ENCODE measurements around the gene IL23A. TPM values are rescaled to one million over a fixed set of nuclear protein-coding genes. Genes with fewer than 3 reads are reported as not detected.

Gene IL23A
- total and polyA plus RNA-seq, 2 of the 13 experiments (the other 11 are each of a cell fraction or from before 2014, with no cell fraction given), result 0.33 to 0.35 TPM

DNA sequence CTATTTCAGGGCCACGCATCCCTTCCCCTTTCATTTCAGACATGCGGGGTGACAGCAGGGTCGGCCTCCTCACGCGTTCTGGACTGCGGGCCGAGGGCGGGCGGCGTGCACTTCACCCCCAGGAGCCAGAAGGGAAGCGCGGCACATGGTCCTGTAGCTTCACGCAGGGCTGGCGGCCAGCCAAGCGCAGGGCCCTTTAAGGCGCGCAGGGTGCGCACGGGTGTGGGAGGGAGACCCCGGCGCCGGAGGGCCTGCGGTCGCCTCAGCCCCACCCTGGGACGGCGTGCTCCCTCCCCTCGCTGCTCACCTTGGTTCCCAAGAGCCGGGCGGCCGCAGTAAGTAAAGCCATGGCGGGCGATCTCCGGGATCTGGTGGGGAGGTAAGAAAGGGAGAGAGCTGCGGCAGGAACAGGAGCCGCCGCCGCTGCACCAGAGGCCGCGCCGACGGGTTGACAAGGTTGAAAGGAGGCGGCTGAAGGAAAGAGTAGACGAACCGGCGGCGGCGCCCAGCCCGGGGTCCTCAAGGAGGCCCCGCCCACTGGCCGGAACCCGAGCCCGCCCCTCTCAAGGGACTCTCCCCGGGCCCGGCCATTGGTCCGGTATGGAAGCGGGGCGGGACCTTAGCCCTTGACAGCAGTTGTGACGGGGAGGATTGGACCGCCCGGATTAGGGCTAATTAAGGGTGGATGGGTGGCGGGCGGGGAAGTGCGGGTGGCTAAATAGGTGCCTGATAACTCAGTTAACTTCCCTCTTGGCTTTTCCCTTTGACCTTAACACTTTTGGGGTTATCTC is 38.6 kb upstream of the IL23A start, which contains the start of gene CS (continued):
- TF ChIP-seq AHDC1 (CRISPR knock-in tag; IDR thresholded peaks at IDR 0.05; ENCODE audit: borderline replicate concordance) (no peak), NFRKB (IDR thresholded peaks at IDR 0.05) (no peak), ZNF772 (CRISPR knock-in tag; IDR thresholded peaks at IDR 0.05) (0 out of 2 replicates have a peak, but pooled peaks have one; percentile 37), ZFP36L1 (CRISPR knock-in tag; IDR thresholded peaks at IDR 0.05) (peak; percentile 88; the same call in 1 of the 2 replicates), PAX8 (CRISPR knock-in tag; IDR thresholded peaks at IDR 0.05; ENCODE audit: borderline replicate concordance) (0 out of 2 replicates have a peak, but pooled peaks have one; percentile 60), KDM4B (CRISPR knock-in tag; IDR thresholded peaks at IDR 0.05) (no peak), RAD51 (IDR thresholded peaks at IDR 0.05; ENCODE audit: borderline replicate concordance) (no peak), ELF3 (CRISPR knock-in tag; IDR thresholded peaks at IDR 0.05) (no peak), KLF12 (CRISPR knock-in tag; IDR thresholded peaks at IDR 0.05; ENCODE audit: borderline replicate concordance) (no peak), ZFP62 (CRISPR knock-in tag; IDR thresholded peaks at IDR 0.05) (no peak), RBM39 (IDR thresholded peaks at IDR 0.05; ENCODE audit: low read depth, low read length, poor library complexity, severe bottlenecking) (peak; percentile 91), THAP11 (CRISPR knock-in tag; IDR thresholded peaks at IDR 0.05) (peak; percentile 75), UBTF (CRISPR knock-in tag; IDR thresholded peaks at IDR 0.05) (peak; percentile 64), ZZZ3 (CRISPR knock-in tag; IDR thresholded peaks at IDR 0.05; ENCODE audit: borderline replicate concordance) (no peak; the same call in 1 of the 2 replicates), ZNF180 (CRISPR knock-in tag; IDR thresholded peaks at IDR 0.05; ENCODE audit: borderline replicate concordance, low read depth) (no peak), ZSCAN12 (CRISPR knock-in tag; IDR thresholded peaks at IDR 0.05) (no peak)
- TF ChIP-seq, protein P1, sequence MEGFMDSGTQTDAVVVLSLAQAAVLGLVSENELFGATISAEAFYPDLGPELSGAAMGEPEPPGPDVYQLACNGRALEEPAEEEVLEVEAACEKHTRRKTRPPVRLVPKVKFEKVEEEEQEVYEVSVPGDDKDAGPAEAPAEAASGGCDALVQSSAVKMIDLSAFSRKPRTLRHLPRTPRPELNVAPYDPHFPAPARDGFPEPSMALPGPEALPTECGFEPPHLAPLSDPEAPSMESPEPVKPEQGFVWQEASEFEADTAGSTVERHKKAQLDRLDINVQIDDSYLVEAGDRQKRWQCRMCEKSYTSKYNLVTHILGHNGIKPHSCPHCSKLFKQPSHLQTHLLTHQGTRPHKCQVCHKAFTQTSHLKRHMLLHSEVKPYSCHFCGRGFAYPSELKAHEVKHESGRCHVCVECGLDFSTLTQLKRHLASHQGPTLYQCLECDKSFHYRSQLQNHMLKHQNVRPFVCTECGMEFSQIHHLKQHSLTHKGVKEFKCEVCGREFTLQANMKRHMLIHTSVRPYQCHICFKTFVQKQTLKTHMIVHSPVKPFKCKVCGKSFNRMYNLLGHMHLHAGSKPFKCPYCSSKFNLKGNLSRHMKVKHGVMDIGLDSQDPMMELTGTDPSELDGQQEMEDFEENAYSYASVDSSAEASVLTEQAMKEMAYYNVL (CRISPR knock-in tag; IDR thresholded peaks at IDR 0.05; ENCODE audit: borderline replicate concordance), result no peak; the same call in 1 of the 2 replicates
- TF ChIP-seq, protein P2, sequence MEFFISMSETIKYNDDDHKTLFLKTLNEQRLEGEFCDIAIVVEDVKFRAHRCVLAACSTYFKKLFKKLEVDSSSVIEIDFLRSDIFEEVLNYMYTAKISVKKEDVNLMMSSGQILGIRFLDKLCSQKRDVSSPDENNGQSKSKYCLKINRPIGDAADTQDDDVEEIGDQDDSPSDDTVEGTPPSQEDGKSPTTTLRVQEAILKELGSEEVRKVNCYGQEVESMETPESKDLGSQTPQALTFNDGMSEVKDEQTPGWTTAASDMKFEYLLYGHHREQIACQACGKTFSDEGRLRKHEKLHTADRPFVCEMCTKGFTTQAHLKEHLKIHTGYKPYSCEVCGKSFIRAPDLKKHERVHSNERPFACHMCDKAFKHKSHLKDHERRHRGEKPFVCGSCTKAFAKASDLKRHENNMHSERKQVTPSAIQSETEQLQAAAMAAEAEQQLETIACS (CRISPR knock-in tag; IDR thresholded peaks at IDR 0.05), result no peak

All from HepG2 (cell line).